C4-2B (cell line): ENCODE data around the gene AGPS.
"Not testable (repeated sequence)": the region's sequence is repeated elsewhere in the genome, so short reads cannot be mapped to it uniquely, and the experiment has no call there.

Experiments used
- H3K27ac ChIP-seq: fragments of 450-650 bp; 2 replicates; pipeline ENCODE4 v1.5.1; 2017
- CTCF ChIP-seq: fragments of 450-650 bp; conservative IDR thresholded peaks from 2 replicates; pipeline ENCODE4 v1.5.1; 2017; ENCODE audit warnings: mild to moderate bottlenecking
- ZFX ChIP-seq: fragments of 450-650 bp; IDR thresholded peaks from 2 replicates; pipeline ENCODE4 v1.6.1; 2017

The AGPS gene

DNA sequence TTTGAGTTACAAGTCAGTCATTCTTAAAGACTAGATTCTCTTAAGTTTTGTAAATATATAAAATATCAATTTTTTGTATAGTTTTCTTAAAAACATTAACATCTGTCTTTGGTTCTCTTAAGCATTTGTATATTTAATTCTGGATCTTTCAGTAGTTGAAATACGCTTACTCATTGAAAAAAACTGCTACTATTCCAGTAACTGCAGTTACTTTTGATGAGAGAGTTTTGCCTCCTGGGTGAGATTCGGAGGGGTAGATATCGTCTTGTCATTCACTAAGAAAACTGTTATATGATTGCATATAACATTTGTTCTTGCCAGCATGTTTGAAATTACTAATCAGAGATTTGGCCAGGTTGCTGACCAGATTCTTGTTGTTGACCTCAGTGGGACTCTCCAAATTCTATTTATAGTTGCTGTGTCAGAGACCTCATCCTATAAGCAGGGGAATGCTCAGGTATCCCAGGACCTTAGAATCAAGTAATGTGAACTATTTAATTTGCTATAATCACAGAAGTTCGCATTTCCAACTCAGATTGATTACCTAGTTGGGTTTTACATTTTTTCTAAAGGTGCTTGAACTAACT lies 7.9 kb downstream of the AGPS start:
- no peak for TF ChIP-seq ZFX
- no peak for TF ChIP-seq CTCF
- H3K27ac ChIP-seq: no peak overlapping the region

DNA sequence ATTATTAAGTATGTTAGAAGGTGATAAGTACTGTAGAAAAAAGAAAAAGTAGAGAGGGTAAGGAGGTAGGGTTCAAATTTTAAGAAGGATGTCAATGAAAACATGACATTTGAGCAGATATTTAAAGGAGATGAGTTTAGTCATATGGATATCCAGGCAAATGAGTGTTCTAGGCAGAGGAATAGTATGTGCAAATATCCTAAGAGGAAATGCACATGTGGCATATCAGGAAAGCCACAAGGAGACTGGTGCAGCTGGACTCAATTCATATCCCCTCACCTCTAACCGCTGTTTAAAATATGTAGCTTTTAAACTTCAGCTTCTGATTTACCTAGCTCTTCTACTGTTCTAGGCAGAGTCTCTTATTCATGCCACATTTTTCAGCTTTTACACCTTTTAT lies 9.5 kb downstream of the AGPS start:
- no peak for TF ChIP-seq ZFX
- TF ChIP-seq CTCF: no peak

DNA sequence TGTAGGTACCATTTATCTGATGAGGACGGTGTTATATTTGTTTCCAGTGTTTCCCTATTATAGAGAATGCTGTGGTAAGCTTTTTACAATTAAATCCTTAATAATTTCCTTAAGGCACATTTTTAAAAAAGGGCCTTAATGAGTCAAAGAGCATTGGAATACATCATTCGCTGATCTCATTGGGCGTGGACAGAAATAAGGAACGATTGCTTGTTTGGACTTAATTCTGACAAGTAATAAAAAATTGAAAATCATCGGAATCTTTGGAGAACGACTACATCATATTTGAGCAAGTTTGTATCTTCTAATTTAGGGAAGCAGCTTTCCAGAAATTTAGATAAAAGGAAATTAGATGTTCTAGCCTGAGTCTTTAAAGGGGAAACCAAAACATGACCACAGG lies 11.3 kb downstream of the AGPS start:
- H3K27ac ChIP-seq: no peak overlapping the region
- TF ChIP-seq ZFX (no peak), CTCF (no peak)

More for the DNA sequence above, 9.5 kb downstream of the AGPS start:
- no peak overlapping the region for H3K27ac ChIP-seq

DNA sequence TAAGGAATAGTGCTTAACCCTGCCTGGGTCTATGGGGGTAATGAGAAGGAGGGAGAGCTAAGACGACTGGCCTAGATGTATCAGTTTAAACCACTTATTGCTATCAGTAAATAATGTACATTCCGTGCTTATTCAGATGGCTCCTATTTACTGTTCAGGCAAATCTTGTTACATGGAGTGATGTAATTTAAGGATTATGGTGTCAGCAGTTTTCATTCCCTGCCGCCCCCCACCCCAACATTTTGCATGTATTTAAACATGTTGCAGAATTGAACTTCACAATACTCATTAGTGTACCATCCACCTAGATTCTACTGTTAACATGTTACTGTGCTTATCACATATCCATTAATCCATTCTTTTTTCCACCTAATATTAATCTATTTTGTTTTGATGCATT lies 11.7 kb downstream of the AGPS start:
- no peak overlapping the region for H3K27ac ChIP-seq
- TF ChIP-seq ZFX (no peak), CTCF (no peak)

- H3K27ac ChIP-seq: no peak overlapping the region
- TF ChIP-seq ZFX: no peak
- TF ChIP-seq CTCF: no peak
Observed at GRCh38 chr2:177405029-177405692, 12.6 kb downstream of the AGPS start.

- TF ChIP-seq CTCF (no peak), ZFX (no peak)
- H3K27ac ChIP-seq: no peak overlapping the region
Observed at GRCh38 chr2:177406182-177406581, 13.6 kb downstream of the AGPS start.

DNA sequence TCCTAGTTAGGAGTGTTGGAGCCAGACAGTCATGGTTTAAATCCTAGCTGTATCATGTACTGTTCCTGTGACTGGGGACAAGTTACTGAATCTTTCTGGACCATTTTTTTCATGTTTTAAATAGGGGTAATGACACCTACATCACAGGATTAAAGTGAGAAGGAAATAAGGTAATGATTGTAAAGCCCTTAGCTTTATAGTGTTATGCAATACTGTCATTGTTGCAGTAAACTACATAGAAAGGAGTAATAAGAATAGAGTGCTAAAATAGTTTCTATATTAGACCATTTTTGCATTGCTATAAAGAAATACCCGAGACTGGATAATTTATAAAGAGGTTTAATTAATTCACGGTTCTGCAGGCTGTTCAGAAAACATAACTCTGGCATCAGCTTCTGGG lies 14.5 kb downstream of the AGPS start:
- no peak overlapping the region for H3K27ac ChIP-seq
- no peak for TF ChIP-seq ZFX
- no peak for TF ChIP-seq CTCF

GRCh38 chr2:177410629-177411028 lies 18.1 kb downstream of the AGPS start:
- H3K27ac ChIP-seq: not testable (repeated sequence)
